ENCODE results near the gene SRGAP1.

GRCh38 chr12:64090047-64090446 is 245.5 kb downstream of the SRGAP1 start:
- TF ChIP-seq GATA2 (IDR thresholded peaks at IDR 0.05; ENCODE audit: low read depth, low read length), result no peak
- TF ChIP-seq GATA3 (IDR thresholded peaks at IDR 0.05; ENCODE audit: low read depth, low read length), result no peak

Data from SH-SY5Y (cell line).